HG02763 (cell line): ENCODE data around the gene GMDS.

Experiments used
- ATAC-seq: cut with Tn5 transposase; IDR thresholded peaks from one replicate; pipeline ENCODE4 v1.9.1; 2021; ENCODE audit warnings: mild to moderate bottlenecking, moderate library complexity; ENCODE audit not compliant: unreplicated experiment

The GMDS gene

DNA sequence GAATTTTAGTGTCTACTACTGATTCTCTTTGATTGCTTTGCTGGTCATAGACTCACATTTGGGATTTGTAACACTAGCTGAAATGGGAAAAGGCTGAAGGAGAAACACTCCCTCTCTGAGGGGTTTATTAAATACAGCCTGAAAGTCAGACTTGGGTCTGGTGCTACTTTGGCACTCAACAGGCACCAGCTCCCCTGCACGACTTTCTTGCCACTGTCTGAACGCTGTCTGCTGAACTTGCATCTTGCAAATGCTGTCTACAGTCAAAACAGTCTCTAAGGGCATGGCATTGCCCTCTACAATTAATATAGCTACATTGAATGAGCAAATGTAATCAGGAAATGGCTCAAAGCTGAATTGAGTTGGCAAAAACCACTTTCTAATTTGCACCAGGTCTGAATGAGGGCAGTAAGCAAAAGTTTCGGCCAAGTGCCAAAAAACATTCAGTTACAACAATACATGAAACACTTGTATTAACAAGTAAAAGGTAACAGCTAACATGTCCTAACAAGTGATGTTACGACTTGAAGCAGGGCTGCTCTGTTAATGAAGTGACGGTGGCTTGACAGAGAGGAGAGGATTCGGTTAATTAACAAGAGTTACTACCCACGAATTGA, 516.2 kb downstream of the GMDS start:
- ATAC-seq = no peak

DNA sequence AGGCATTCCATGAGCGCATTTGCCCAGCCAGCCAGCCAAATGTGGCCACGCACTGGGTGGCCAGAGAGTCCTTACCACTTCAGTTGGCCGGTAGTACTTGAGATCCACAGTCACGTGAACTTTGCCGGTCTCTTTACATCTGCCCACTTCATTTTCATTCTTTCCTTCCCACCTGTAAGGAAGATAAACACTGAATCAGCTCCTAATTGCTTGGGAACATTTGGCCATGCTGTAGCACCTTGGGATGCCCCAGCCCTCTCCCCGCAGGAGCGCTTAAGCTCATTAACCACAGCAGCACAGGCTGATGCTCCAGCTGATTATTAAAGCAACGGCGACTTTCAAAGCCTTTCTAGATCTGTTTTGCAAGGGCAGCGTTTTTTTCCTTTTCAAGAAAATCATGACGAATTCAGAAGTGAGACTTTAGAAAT, 519.0 kb downstream of the GMDS start:
- no peak for ATAC-seq

DNA sequence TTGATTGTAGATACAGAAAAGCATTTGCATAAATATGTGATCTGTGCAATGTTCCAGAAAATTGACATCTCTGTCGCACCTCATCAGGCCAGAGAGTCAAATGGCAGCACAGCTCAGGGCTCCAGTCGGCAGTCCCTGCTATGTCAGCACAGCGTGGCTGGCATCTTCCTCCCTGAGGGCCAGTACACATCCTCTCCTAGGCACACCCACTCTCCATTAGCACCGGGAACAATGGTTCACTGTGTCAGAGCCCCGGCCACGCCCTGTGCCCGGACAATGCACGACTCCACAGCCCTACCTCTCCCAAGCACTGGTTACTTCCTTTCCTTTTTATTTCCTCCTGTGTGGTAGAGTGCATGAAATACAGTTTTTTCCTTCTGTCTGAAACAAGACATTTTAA, 520.8 kb downstream of the GMDS start:
- ATAC-seq = no peak

DNA sequence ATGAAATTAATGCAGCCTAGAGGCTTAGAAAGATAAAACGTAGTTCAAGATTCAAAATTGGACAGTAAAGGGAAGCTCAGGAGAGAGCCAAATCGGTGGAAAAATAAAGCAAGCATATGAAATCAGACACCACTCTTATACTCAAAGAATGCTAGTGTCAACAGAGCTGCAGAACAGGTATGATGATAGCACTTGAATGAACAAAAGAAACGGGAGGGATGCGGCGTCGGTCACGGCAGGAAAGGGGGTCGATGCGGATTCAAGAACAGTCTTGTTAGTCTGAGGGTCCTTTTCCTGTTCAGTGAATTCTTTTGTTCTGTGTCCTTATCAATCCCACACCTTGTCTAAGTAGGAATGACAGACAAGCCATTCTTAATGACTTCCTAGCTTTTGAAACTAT, 521.3 kb downstream of the GMDS start:
- no peak for ATAC-seq

DNA sequence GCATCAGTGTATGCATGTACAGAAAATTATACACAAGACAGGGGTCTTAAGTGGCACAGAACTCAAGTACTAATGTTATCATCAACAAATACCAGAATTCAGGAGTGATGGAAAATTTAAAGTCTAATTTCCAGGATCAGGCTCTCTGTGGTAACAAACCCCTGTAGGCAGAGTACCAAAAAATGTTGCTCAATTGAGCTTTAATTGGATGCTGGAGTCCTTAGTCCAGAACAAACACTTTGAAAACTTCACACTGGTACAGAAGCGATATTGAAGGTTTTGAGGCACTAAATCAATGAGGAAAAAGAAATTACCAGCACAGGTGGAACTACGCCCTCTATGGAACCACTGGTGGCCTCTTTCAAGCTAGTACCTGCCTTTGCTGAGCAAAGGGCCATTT, 522.6 kb downstream of the GMDS start:
- ATAC-seq = no peak

DNA sequence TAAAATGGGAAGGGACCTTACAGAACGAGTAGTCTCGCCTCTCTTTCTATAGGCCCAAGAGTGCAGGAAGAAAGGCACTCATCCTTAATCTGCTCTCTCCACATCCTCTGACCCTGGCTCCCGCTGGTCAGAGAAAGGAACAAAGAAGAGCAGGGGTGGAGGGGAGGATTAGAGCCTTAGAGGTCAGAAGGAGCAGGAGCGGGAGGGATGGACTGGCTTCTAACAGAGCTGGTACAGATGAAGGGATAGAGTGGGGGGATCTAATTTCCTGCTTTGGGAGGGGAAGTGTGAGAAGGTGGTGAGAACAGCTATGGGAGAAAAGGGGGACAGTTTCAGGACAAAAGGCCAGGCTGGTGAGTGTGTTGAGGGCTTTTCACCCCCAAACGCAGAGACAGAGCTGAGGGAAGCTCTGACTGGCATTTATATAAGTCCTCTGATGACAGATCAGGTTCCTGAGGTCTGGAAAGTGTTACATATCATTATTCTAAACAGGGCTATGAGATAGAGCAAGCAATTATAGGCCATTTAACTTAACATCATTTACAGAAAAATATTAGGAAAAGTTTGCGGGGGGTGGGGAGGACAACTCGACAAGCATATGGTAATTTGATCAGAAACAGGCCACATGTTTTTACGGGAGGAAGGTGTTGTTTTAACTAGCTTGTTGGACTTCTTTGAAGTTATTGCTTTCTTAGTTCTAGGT, 524.6 kb downstream of the GMDS start:
- no peak for ATAC-seq

DNA sequence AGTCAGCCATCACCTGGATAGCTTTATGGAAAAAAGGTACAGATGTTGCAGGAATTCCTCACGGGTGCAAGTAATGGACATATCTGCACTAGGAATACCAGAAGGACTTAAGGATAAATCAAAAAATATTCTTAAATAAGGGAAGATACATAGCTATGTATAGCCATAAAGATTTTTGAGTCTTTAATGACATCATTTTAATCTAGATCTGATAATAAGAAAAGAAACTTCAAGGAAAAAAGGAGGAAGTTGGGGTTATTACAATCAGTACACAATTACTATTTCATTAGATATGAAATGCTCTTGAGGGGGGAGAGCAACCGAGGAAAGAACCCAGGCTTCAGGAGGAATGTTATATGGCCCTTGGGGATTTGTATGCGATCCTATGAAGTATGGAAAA, 525.5 kb downstream of the GMDS start:
- no peak for ATAC-seq

DNA sequence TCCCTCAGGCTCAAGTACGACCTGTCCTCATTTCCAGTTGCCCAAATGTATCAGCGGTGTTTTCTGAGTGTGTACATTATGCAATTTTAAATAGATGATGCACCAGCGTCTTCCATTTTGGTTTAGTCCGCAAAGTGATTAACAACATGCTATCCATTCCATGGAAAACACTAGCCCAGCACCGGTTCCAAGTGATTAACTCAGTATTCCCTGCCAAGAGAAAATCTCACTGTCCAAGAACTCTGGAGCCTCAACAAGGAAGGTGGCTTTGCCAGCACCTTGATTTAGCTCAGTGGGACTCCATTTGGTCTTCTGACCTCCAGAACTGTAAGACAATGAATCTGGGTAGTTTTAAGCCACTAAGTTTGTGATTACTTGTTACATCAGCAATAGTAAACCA, 528.5 kb downstream of the GMDS start:
- no peak for ATAC-seq

DNA sequence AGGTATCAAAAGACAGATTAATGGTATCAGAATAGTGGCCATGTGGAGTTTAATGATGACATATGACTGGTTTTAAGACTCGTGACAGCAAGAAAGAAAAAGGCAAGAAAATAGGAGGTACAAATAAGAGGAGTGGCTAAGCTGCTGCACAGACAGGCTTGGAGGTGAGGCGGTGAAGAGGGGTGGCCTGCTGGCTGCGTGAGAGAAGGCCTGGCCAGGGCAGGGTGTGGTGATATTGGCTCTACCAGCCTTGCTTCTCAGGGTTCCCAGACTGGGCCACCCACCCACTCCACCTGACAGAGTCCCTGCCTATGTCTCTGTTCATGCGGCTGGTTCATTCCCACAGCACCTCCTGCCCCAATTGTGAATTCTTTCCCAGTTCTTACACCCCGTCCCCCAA, 529.0 kb downstream of the GMDS start:
- ATAC-seq = no peak

DNA sequence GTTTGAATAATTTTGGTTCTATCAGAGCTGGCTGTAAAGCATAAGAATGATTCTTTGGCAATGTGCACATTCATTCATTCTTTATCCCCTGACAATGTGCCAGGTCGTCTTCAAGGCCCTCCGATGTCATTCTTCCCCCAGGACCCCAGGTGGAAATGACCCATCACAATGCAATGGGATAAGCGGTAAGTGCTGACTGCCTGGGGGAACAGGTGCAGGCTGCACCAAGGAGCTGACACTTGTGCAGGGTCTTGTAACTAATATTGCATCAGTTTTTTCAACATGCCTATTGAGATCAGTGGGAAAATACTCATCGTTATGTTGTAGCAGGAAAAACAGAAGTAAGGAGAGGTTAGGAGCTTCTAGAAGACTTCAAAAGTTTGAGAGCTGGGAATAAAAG, 530.1 kb downstream of the GMDS start:
- ATAC-seq = no peak

DNA sequence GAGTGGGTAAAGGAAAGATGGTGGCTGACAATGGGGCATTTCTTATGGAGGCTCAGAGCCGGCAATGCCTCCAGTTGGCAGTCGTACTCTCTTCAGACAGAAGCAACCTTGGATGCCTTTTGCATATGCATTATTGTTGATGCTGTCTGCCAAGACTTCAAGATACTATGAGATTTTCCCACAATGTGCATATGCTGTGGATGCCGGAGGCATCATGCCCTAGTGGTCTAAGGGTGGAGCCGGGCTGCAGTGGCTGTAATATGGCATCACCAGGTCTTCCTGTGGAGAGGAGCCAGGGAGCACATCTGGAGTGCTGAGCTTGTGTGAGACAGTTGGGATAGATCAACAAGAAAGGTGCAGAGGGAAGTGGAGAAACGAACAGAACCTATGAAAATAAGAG, 530.8 kb downstream of the GMDS start:
- no peak for ATAC-seq

DNA sequence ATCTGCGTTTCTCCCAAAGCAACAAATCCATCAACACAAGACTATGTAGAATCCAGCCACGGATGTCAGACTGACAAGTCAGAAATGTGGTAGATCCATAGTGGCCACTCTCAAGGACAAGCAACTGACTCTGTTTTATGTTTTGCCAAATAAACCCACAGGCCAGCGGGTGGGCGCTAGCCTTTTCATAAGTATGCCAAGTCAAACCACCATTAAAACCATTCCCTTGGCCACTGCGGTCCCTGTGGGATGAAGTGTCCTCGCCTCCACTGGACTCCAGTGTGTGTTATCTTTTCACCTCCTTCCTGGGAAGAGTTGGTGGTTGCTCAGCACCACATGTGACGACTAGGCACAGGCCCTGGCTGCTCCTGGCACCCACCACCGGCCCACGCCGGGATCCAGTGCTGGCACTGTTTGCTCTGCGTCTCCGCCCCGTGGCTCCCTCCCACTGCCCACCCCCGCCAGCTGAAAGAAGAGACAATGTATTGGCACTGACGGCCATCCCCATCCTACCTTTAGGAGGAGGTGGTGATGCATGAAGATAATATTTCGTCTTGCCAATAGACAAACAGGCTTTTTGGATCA, 532.3 kb downstream of the GMDS start:
- ATAC-seq = no peak

DNA sequence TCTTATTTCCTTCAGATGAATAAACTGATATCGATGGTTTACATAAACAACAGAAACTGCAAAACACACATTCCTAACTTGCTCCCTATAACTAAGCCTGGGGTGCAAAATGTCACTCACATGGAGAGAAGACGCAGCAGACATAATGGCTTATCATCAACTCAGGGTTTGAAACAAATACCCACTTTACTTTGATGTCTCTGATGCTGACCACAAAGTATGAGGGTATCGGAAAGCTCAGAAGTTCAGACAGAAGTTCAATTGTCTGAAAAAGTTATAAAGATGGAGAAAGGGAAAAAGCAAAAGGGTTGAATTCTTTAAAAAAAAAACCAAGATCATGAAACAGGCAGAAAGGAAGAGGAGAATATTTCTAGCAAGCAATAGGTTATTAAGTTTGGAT, 533.0 kb downstream of the GMDS start:
- ATAC-seq = no peak

DNA sequence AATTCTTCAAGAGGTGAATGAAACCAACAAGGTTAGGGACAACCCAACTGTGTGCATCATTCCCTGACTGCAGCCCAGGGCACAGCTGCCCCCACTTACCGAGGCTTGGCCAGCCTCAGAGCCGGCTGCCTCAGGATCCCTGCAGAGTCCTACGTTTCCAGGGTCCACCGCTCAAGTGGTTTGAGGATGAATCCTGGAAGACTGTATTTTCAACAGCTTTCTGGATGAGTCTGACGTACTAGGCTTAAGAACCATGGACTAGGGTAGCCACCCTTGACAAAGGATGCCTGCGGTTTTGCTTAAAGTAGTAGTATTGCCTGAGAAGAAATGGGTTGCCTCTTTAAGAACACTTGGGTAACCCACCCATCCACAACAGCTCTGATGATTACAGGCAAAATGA, 534.3 kb downstream of the GMDS start:
- no peak for ATAC-seq

DNA sequence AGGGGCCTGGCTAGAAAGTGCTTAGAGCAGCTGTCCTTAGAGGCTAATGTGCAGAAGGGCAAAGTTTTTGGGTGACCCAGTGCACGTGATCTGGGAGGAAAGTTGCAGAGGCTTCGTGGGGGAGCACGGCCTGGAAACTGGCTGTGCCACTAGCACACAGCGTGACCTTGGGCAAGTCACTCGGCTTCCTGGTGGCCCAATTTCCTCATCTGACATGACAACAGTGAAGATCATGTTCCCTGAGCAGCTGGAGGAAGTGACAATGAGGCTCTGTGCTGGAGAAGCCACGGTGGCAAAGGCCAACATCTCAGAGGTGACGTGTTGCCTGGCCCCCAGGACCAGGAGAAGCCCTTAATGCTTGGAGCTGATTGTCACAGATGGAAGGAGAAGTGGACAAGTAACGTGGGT, 536.2 kb downstream of the GMDS start:
- ATAC-seq = no peak

DNA sequence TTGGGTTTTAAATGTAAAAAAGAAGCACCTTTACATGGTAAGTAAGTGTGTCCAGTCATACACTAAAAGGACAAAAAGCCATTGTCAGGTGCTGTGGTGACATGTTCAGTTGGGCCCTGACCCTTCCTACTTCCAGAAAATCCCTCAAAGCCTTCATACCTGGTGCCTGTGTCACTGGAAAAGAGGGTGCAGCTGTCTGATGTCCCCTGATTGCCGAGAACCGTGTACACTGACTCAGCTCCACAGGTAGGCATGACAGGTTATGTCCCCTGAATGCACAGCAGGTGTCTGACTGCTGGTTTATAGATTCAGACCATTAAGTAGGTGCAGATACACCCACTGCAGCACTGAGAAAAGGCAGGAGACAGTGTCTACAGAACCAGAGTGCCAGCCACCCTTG, 536.6 kb downstream of the GMDS start:
- no peak for ATAC-seq

DNA sequence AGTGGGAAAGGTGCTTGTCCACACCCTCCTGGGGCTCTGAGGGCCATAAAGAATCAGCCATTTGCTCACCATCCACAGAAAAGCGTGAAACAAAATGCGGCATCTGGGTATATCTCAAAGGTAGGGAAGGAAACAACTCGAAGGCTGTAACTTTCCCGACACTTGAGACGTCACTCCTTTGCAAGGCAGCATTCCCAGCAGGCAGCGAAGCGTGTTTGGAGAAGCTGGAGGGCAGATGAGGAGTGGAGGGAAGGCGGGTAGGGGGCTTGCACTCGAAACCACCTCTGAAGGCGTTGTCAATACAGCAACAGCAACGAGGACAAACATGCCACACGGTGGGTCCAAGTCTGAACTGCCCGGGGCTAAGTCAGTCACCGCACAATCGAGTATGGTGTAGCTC, 537.3 kb downstream of the GMDS start:
- ATAC-seq = no peak

DNA sequence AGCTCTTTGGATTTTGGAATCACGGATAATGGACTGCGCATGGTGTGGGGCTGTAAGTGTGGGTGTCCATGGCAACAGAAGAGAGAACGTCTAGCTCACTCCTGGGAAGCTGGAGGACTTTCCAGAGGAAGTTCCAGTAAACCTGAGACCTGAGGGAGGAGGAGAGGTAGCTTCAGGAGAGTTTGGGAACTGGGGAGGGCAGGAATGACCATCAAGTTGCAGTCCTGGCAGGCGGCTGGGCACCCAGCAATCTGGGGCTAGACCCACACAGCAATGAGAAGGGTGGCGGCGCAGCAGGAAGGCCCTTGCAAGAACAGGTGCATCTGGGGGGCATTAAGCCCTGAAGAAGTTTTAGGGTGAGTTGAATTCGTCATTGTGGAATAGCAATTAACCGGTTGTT, 539.8 kb downstream of the GMDS start:
- no peak for ATAC-seq

DNA sequence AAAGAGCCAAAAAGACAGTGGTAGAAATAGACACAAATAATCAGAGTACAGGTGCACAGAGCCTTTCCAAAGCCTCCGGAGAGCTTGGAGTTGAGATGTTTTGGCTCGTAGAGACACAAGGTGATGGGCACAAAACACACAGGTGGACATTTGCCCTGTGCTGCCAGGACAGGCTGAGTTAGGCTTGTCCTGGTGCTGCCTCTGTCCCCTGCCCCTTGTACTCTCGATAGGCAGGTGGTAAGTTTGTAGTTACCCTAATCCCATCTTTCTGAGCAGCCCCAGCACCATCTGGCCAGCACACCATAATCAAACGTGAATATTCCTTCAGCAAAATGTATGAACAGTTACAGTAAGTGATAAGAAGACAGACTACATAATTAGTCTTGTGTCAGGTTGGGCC, 540.2 kb downstream of the GMDS start:
- ATAC-seq = no peak

DNA sequence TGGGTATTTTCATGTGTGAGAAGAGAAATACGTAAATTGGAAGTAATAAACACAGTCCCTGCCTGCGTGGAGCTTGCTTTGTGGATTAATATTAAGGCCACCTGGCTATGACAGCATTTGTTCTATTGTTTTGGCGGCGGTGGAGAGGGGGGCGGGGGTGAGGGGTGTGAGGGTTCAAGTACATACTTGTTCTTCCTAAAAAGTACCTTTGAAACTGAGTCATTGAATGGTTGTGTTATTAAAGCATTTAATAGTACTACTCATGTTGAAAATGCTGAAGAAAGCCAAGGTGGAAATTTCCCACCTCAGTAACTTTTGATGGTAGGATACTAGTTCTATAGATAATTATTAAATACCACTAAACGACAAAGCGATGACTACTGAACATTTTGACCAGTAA, 540.7 kb downstream of the GMDS start:
- ATAC-seq = no peak

DNA sequence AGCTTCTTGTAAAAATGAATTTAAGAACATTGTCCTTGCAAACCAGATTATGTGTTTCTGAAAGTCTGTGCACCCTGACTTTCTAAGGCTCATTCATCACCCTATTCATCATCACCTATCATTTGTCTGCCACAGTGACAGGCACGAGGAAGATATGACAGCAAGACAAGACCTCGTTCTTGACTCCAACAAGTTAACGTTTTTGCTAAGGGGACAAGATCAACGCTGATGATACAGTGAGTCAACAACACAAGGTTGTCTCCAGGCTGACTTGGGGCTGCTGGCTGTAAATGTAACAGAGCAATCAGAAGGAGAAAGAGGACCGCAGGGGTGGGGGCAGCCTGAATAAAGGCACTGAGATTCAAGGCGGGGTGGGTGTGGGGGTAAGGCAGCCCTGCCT, 541.5 kb downstream of the GMDS start:
- no peak for ATAC-seq

DNA sequence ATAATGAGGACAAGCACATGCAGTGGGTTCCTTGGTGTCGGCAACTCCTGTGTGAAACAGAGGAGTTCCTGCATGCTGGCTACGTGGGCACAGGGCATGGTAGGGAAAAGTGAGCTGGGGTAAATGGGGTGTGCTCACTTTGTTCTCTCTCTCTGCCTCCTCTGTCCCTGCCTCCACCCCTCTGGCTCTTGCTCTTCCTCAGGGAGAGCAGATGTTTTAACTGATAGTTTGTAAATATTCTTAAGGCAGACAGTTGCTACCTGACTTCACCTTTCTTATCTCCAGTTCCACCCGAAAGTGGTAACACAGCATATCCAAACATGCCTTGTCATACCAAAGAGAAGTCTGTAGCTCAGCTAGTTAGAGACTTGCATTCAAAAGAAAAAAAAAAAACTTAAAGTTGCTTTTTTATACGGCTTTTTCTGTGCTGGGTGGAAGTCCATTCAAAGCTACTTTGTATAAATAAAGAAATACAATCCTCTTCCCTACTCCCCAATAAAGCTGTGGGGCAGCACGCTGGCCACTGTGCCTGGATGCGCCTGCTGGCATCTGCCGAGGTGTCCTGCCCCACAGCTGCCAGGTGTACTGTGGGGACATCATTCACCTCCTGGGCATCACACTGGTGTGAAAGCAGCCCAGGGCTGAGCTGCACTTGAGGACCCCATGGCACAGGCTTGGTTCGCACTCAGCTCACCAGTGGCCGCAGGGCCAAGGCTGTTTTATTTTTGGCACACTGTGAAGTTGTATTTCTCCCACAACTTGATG, 542.1 kb downstream of the GMDS start:
- no peak for ATAC-seq
